Adrenal gland (tissue), 5 donors: Measurements from ENCODE around the gene SMIM21.

Experiments
- POLR2A ChIP-seq, 2 donors: fragments of 450-650 bp; IDR thresholded peaks; one replicate each; pipeline ENCODE4 v1.6.1; 2017; ENCODE audit warnings: antibody characterized with exemption in 2 of 2, mild to moderate bottlenecking in 2 of 2, moderate library complexity in 1 of 2
- TF ChIP-seq, protein P1 (sequence below), 6 experiments: fragments of 450-650 bp in 4 of 6; fragments of 200-600 bp in 2 of 6; sonication (generic) in 1 of 6; IDR thresholded peaks; 1 replicate in 5 of 6; 2 replicates in 1 of 6; pipeline versions ENCODE4 v1.5.1 to v1.8.0; 2016 to 2021; ENCODE audit warnings: antibody characterized with exemption in 6 of 6, mild to moderate bottlenecking in 2 of 6, moderate library complexity in 1 of 6
- donor health status: DM: no; HTN: no; CAD: no.

DNA sequence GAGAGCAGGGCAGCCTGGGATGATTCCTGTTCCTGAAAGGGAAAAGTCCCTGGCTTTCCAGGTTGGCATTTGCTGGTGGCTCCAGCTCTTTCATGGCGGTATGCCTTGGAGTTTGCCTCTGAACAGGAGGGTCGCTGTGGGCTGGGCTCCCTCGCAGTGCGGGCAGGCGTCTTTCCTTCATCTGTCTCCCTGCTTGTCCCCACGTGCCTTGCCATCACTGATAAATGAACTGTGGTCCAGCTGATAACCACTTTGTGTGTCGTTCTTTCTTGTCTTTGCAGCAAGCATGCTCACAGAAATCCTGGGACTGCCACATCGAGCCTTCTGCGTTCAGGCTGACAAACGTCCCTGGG lies 35.3 kb downstream of the SMIM21 start:
- TF ChIP-seq, protein P1, sequence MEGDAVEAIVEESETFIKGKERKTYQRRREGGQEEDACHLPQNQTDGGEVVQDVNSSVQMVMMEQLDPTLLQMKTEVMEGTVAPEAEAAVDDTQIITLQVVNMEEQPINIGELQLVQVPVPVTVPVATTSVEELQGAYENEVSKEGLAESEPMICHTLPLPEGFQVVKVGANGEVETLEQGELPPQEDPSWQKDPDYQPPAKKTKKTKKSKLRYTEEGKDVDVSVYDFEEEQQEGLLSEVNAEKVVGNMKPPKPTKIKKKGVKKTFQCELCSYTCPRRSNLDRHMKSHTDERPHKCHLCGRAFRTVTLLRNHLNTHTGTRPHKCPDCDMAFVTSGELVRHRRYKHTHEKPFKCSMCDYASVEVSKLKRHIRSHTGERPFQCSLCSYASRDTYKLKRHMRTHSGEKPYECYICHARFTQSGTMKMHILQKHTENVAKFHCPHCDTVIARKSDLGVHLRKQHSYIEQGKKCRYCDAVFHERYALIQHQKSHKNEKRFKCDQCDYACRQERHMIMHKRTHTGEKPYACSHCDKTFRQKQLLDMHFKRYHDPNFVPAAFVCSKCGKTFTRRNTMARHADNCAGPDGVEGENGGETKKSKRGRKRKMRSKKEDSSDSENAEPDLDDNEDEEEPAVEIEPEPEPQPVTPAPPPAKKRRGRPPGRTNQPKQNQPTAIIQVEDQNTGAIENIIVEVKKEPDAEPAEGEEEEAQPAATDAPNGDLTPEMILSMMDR (IDR thresholded peaks at IDR 0.05) = no peak
- no peak for TF ChIP-seq POLR2A (IDR thresholded peaks at IDR 0.05)
